OCI-M1 (cell line): ENCODE results near the gene ZFYVE16.
A peak's percentile ranks its signal among the peaks of the same experiment; 100 is the strongest.
"Not testable (repeated sequence)": the region's sequence is repeated elsewhere in the genome, so short reads cannot be mapped to it uniquely, and the experiment has no call there.

Experiments used
- DNase-seq: peaks from one replicate; lab custom pipeline; 2025; lab: John Stamatoyannopoulos, UW

The ZFYVE16 gene

DNA sequence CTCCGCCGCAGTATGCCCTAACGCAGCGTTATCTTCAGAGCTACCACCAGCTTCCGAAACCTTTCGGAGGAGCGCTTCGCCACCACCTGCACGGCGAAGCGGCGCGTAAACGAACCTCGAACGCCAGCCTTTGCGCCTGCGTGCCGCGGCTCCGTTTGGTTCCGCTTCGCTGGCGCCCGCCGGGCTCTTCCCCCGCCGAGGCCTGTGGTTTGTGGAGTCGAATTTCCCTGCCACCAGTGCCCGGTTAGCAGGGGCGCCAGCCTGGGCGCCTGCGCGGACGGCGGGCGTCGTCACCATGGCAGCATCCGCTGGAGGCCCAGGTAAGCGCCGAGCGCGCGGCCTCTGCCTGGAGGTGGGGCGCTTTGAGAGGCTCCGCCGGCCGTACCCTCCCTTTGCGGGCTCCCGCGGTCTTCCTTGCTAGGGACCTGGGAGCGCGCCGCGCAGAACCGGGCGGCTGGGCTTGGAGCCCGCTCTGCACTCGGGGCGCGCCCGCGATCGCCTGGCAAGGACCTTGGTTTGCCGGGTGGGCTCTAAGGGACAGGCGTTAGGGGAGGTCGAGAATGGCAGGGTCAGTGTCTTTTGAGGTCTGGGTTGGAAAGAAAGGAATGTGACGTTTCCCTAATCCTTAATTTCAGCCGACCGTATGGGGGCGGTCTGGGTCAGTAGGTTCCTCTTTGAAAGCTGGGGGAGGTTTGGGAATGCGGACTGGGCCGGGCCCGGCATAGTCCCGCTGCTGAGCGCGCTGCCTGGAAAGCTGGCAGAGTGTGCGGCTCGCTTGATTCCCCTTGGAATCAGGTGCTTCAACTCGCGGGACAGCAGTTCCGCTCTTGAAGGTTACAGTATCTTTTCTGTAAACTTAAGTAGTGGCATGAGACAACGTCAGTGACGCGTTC lies 80.2 kb downstream of the ZFYVE16 start, which contains the start of gene FAM151B:
FAM151B (plus strand) TSS at position 272 of the 893 bp plus-strand sequence; CDS start at position 296, 24 bp downstream.
- peak; percentile 81 for DNase-seq

DNA sequence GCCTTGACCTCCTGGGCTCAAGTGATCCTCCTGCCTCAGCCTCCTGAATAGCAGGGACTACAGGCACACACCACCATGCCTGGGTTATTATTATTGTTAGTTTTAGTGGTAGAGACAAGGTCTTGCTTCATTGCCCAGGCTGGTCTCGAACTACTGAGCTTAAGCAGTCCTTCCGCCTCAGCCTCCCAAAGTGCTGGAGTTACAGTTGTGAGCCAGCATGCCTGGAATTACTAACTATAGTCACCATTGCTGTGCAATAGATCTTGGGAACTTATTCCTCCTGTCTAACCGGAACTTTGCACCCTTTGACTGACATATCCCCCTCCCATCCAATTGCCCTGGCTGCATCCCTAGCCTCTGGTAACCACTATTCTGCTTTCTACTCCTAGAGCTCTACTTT lies 83.4 kb downstream of the ZFYVE16 start:
- DNase-seq: no peak

DNA sequence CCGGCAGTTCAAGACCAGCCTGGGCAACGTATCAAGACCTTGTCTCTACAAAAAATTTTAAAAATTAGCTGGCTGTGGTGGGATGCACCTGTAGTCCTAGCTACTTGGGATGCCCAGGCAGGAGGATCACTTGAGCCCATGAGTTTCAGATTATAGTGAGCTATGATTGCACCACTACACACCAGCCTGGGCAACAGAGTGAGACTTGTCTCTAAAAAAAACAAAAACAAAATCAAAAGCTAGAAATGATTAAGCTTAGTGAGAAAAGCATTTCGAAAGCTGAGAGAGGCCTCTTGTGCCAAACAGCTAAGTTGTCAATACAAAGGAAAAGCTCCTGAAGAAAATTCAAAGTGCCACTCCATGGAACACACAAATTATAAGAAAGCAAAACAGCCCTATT lies 84.9 kb downstream of the ZFYVE16 start:
- DNase-seq: no peak

DNA sequence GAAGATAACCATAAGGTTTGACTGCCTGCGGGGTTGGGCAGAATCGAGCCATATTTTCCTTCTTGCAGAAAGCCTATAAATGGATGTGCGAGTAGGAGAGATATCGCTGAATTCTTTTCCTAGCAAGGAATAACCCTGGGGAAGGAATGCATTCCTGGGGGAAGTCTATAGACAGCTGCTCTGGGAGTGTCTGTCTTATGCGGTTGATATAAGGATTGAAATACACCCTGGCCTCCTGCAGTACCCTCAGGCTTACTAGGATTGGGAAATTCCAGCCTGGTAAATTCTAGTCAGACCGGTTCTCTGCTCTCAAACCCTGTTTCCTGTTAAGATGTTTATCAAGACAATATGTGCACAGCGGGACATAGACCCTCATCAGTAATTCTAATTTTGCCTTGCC lies 85.6 kb downstream of the ZFYVE16 start:
- DNase-seq: not testable (repeated sequence)

DNA sequence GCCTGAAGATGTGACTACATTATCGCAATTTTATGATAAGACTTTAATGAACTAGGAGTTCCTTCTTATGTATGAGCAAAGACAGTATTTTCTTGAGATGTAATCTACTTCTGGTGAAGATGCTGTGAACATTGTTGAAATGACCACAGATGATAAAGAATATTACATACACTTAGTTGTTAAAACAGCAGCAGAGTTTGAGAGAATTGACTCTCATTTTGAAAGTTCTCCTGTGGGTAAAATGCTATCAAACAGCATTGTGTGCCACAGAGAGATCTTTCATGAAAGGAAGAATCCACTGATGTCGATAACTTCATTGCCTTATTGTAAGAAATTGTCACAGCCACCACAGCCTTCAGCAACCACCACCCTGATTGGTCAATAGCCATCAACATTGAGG lies 88.0 kb downstream of the ZFYVE16 start:
- no peak for DNase-seq

DNA sequence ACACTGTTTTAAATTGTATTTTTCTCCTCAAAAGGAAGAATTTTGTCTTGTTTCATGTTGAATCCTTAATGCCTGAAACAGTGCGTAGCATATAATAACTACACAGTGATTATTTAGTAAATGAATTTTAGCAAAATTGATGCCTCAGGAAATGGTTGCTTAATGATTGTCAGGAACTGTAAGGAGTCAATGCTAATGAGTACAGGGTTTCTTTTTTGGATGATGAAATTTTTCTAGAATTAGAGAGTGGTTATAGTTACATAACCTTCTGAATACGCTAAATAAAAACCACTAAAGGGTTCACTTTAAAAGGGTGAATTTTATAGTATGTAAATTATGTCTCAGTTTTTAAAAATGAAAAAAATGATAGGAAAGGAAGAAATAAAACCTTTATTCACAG lies 94.9 kb downstream of the ZFYVE16 start:
- DNase-seq: no peak

- peak; percentile 32 for DNase-seq
These were observed 95.8 kb downstream of the ZFYVE16 start for GRCh38 chr5:80503641-80504040.

DNA sequence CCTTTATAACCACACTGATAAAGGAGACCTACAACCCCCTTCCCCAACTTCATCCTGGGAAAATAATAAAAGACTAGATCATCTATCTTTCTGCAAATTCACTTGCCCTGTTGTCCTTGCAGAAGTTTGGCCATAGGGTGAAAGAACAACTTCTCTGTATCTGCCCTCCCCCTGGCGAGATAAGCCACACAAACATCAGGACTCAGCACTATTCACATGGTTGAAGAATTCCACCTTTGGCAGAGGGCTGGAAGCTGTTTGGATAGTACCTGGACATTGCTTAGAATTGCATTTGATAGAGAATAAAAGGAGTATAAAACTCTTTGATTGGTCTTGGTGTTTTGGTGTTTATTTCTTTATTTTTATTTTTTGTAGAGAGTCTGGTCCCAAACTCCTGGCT lies 97.0 kb downstream of the ZFYVE16 start:
- DNase-seq: no peak

DNA sequence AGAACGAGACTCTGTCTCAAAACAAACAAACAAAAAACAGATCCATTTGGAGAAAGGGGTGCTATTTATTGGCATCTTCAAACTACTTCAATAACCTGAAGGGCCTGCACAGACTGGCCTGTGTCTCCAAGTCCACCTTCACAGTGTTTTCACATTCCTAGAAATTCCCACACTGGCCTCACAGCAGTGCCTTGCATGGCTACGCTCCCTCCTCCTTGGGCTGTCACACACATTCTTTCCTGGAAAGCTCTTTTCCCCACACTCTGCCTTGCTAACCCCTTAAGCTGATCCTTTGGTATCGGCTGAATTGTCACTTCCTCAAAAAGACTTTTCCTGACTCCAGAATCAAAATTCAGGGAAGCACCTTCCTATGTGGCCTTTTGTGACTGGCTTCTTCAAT lies 99.8 kb downstream of the ZFYVE16 start:
- DNase-seq: no peak

GRCh38 chr5:80508844-80509243 lies 101.0 kb downstream of the ZFYVE16 start:
- DNase-seq: no peak

DNA sequence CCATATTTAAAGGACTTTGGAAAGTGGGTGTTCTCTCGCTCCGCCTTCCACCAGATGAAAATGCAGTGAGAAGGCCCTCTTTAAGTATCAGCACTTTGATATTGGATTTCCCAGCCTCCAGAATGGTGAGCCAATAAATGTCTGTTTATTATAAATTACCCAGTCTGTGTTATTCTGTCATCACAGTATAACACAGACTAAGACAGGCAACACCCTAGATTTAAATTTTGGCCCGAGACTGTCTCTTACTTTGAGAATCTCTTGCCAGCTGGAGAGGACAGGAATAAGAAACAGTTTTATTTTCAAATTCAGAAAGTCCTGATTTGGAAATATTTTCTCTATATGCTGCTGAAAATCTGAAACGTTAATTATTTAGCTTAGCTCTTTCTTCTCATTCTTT lies 101.5 kb downstream of the ZFYVE16 start:
- DNase-seq: no peak

GRCh38 chr5:80516826-80517225 lies 109.0 kb downstream of the ZFYVE16 start:
- no peak for DNase-seq
